ENCODE measurements around the gene ARHGAP15. TPM values are rescaled to one million over a fixed set of nuclear protein-coding genes. Genes with fewer than 3 reads are reported as not detected.

Gene ARHGAP15
- total RNA-seq, 1 experiment from 2014 or later: 0.42 TPM

DNA sequence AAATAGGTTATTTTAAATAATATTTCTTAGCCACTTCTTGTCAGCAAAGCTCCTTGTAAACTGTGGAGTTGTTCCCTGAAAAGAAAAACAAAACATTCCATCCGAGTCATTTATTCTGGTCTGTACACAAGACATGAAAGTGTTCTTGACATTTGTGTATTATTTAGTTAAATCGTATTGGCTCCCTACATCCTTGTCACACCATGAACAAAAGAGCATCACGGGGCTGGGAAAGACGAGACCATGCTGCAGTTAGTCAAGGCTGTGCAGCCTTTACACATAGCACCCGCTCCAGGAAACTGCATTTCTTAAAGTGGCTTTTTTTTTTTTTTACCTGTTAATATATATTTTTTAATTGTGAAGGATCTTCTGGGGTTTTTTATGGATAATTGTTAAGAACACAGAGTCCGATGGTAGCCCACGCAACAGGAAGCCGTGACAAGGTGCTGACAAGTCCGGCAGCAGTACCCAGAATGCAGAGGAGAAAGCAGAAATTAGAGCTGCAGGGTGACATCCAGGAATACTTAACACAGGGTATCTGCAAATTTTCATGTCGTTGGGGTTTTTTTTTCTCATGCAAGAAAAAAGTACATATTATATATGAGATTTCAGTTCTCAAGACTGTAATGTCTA, 588.4 kb downstream of the ARHGAP15 start:
- no peak overlapping the region for H3K4me3 ChIP-seq (replicated peaks in 1 of 2; ENCODE audit: low read depth in 1 of 2, low read length in 2 of 2)
- no peaks in the 10 kb centered on the region for H4K20me1 ChIP-seq (ENCODE audit: insufficient read depth)
- H2AFZ ChIP-seq (ENCODE audit: low read depth, low read length, poor library complexity, severe bottlenecking): no peak overlapping the region
- ChIA-PET RAD21 (ENCODE audit: low non-redundant PET in 1 of 2, low total read pairs in 2 of 2, uncharacterized antibody in 2 of 2, unreplicated experiment in 2 of 2) (no interaction called here), POLR2A (no interaction called here), CTCF (no interaction called here)
- no peaks in the 10 kb centered on the region for H3K9me2 ChIP-seq (ENCODE audit: insufficient read depth)
- no peaks in the 10 kb centered on the region for H3K36me3 ChIP-seq (ENCODE audit: control insufficient read depth in 1 of 2, insufficient read depth in 2 of 2, low read length in 2 of 2)
- no peaks in the 10 kb centered on the region for H3K4me1 ChIP-seq (ENCODE audit: control insufficient read depth in 1 of 2, insufficient read depth in 2 of 2, low read length in 2 of 2)
- H3K27ac ChIP-seq (ENCODE audit: low read depth, low read length): no peak overlapping the region
- ATAC-seq (no peak), DNase-seq (ENCODE audit: low read depth, low spot score) (no peak)
- no peaks in the 10 kb centered on the region for H3K79me2 ChIP-seq (ENCODE audit: insufficient read depth, low read length)
- no peak overlapping the region for H3K4me2 ChIP-seq (ENCODE audit: low read length)
- no peaks in the 10 kb centered on the region for H3K27me3 ChIP-seq (ENCODE audit: insufficient read depth, low read length)
- H3K9ac ChIP-seq (ENCODE audit: low read length): no peak overlapping the region
- intact Hi-C loops (cut with micrococcal nuclease): no loop called here
- H3K9me3 ChIP-seq (ENCODE audit: control insufficient read depth in 1 of 2, insufficient read depth in 1 of 2, low read depth in 1 of 2, low read length in 2 of 2): no peaks in the 10 kb centered on the region
- BruUV-seq (replicated peaks): no TSS peak
- no peak for TF ChIP-seq ZFX (IDR thresholded peaks at IDR 0.05)
- no peak for TF ChIP-seq SP1 (IDR thresholded peaks at IDR 0.05; ENCODE audit: low read depth)
- TF ChIP-seq RAD21 (IDR thresholded peaks at IDR 0.05; ENCODE audit: low read depth): no peak
- TF ChIP-seq EZH2 (IDR thresholded peaks at IDR 0.05): no peak
- no peak for TF ChIP-seq JUND (IDR thresholded peaks at IDR 0.05)
- no peak for TF ChIP-seq FOSL1 (IDR thresholded peaks at IDR 0.05; ENCODE audit: low read depth)
- TF ChIP-seq SIN3A (IDR thresholded peaks at IDR 0.05; ENCODE audit: low read depth): no peak
- TF ChIP-seq SRF (IDR thresholded peaks at IDR 0.05; ENCODE audit: low read depth): no peak
- no peak for TF ChIP-seq EZH2phosphoT487 (IDR thresholded peaks at IDR 0.05; ENCODE audit: borderline replicate concordance)
- no peak for TF ChIP-seq POLR2AphosphoS5 (IDR thresholded peaks at IDR 0.05; ENCODE audit: low read depth, low read length)
- TF ChIP-seq, protein P1, sequence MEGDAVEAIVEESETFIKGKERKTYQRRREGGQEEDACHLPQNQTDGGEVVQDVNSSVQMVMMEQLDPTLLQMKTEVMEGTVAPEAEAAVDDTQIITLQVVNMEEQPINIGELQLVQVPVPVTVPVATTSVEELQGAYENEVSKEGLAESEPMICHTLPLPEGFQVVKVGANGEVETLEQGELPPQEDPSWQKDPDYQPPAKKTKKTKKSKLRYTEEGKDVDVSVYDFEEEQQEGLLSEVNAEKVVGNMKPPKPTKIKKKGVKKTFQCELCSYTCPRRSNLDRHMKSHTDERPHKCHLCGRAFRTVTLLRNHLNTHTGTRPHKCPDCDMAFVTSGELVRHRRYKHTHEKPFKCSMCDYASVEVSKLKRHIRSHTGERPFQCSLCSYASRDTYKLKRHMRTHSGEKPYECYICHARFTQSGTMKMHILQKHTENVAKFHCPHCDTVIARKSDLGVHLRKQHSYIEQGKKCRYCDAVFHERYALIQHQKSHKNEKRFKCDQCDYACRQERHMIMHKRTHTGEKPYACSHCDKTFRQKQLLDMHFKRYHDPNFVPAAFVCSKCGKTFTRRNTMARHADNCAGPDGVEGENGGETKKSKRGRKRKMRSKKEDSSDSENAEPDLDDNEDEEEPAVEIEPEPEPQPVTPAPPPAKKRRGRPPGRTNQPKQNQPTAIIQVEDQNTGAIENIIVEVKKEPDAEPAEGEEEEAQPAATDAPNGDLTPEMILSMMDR (IDR thresholded peaks at IDR 0.05 in 2 of 3, conservative IDR thresholded peaks at IDR 0.05 in 1 of 3; ENCODE audit: borderline replicate concordance in 1 of 3, insufficient read depth in 1 of 3, low read depth in 2 of 3, low read length in 2 of 3): no peak
- TF ChIP-seq YY1 (IDR thresholded peaks at IDR 0.05; ENCODE audit: extremely low read depth, insufficient replicate concordance, low read depth, low read length): no peak
- TF ChIP-seq POLR2A (IDR thresholded peaks at IDR 0.05; ENCODE audit: borderline replicate concordance, extremely low read depth, insufficient read depth, insufficient read length): no peak
- no peak for TF ChIP-seq CBX3 (IDR thresholded peaks at IDR 0.05; ENCODE audit: low read depth)
- no peak for TF ChIP-seq EGR1 (IDR thresholded peaks at IDR 0.05; ENCODE audit: low read depth)
- TF ChIP-seq CEBPB (IDR thresholded peaks at IDR 0.05; ENCODE audit: low read depth): no peak
- no peak for TF ChIP-seq ELF1 (IDR thresholded peaks at IDR 0.05; ENCODE audit: borderline replicate concordance, low read depth)
- TF ChIP-seq, protein P2, sequence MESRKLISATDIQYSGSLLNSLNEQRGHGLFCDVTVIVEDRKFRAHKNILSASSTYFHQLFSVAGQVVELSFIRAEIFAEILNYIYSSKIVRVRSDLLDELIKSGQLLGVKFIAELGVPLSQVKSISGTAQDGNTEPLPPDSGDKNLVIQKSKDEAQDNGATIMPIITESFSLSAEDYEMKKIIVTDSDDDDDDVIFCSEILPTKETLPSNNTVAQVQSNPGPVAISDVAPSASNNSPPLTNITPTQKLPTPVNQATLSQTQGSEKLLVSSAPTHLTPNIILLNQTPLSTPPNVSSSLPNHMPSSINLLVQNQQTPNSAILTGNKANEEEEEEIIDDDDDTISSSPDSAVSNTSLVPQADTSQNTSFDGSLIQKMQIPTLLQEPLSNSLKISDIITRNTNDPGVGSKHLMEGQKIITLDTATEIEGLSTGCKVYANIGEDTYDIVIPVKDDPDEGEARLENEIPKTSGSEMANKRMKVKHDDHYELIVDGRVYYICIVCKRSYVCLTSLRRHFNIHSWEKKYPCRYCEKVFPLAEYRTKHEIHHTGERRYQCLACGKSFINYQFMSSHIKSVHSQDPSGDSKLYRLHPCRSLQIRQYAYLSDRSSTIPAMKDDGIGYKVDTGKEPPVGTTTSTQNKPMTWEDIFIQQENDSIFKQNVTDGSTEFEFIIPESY (IDR thresholded peaks at IDR 0.05; ENCODE audit: extremely low read depth, insufficient replicate concordance, low read length): no peak
